NCI-H226 (cell line): Measurements from ENCODE around the gene PILRB.
"Not testable (repeated sequence)": the region's sequence is repeated elsewhere in the genome, so short reads cannot be mapped to it uniquely, and the experiment has no call there.

ENCODE experiments used
- DNase-seq: peaks from one replicate; pipeline ENCODE4 v3.0.0-alpha.2; 2015

PILRB gene

GRCh38 chr7:100356416-100357068 is 1.4 kb upstream of the PILRB start:
- no peak for DNase-seq

- DNase-seq = no peak
These were observed 771 bp upstream of the PILRB start for GRCh38 chr7:100357131-100357561.

GRCh38 chr7:100358857-100359212 is 918 bp downstream of the PILRB start:
- DNase-seq = no peak

GRCh38 chr7:100360135-100360854 is 2.4 kb downstream of the PILRB start:
- DNase-seq = no peak

GRCh38 chr7:100363098-100363497 is 5.2 kb downstream of the PILRB start:
- no peak for DNase-seq

- not testable (repeated sequence) for DNase-seq
These were observed 5.9 kb downstream of the PILRB start for GRCh38 chr7:100363797-100364196.

- no peak for DNase-seq
These were observed 6.6 kb downstream of the PILRB start for GRCh38 chr7:100364480-100364879.

- not testable (repeated sequence) for DNase-seq
These were observed 8.1 kb downstream of the PILRB start for GRCh38 chr7:100365998-100366367.

GRCh38 chr7:100366411-100367250 is 8.7 kb downstream of the PILRB start:
- no peak for DNase-seq

GRCh38 chr7:100367251-100367620 is 9.3 kb downstream of the PILRB start:
- DNase-seq = no peak

GRCh38 chr7:100367676-100368613 is 10.0 kb downstream of the PILRB start:
- DNase-seq = no peak

- DNase-seq = no peak
These were observed 11.2 kb downstream of the PILRB start for GRCh38 chr7:100369105-100369504.

- DNase-seq = no peak
These were observed 12.4 kb downstream of the PILRB start for GRCh38 chr7:100370303-100370702.

- DNase-seq = no peak
These were observed 12.8 kb downstream of the PILRB start for GRCh38 chr7:100370746-100371145.

- no peak for DNase-seq
These were observed 13.7 kb downstream of the PILRB start for GRCh38 chr7:100371561-100372171.

GRCh38 chr7:100372256-100372655 is 14.3 kb downstream of the PILRB start:
- peak; percentile 60 for DNase-seq

- DNase-seq = no peak
These were observed 14.8 kb downstream of the PILRB start for GRCh38 chr7:100372694-100373093.

GRCh38 chr7:100373261-100373831 is 15.4 kb downstream of the PILRB start, which contains the start of gene PILRA:
Gene PILRA, plus strand, starts transcription at chr7:100373487. Its CDS starts 170 bp downstream, at chr7:100373657.
- DNase-seq = no peak

- not testable (repeated sequence) for DNase-seq
These were observed 16.1 kb downstream of the PILRB start for GRCh38 chr7:100373870-100374598.

GRCh38 chr7:100374601-100375000 is 16.7 kb downstream of the PILRB start:
- DNase-seq = no peak

- no peak for DNase-seq
These were observed 18.1 kb downstream of the PILRB start for GRCh38 chr7:100376066-100376465.
